Measurements from ENCODE around the gene CDC5L. TPM values are rescaled to one million over a fixed set of nuclear protein-coding genes. Genes with fewer than 3 reads are reported as not detected.
"Not testable (repeated sequence)": the region's sequence is repeated elsewhere in the genome, so short reads cannot be mapped to it uniquely, and the experiment has no call there.

The CDC5L gene
- total RNA-seq, 2 donors from 2014 or later = 28.9 to 30.5 TPM

DNA sequence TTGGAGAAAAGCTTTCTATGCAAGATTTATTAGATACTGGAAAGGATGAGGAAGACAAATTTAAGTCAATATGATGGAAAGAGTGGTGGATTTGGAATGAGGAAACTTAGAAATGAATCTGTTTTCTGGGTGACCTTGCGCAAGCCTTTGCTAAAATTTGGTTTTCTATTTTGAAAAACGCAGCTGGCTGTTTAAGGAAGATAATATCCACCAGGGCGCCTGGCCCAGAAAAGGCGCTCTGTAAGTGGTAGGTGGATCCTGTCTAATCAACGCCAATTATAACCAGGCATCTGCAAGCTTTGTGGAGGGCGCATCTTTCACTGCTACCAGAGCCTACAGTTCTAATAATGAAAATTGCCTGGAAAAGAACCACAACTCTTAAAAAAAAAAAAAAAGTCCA, 45.5 kb upstream of the CDC5L start:
- DNase-seq = no peak
- Histone ChIP-seq H3K9ac (ENCODE audit: extremely low read depth, low read length, poor library complexity, severe bottlenecking) (no peak overlapping the region), H3K9me3 (ENCODE audit: control insufficient read depth, low read length) (no peaks in the 10 kb centered on the region), H3K4me3 (ENCODE audit: low read length) (no peak overlapping the region), H3K27me3 (ENCODE audit: control insufficient read depth, insufficient read depth, low read length, poor library complexity, severe bottlenecking) (peaks cover 4% of the 10 kb centered on the region), H3K36me3 (ENCODE audit: control insufficient read depth, insufficient read depth, low read length) (no peaks in the 10 kb centered on the region), H3K27ac (ENCODE audit: low read depth, low read length) (no peak overlapping the region), H3K4me1 (ENCODE audit: control insufficient read depth, insufficient read depth, low read length) (peaks cover 3% of the 10 kb centered on the region)
- H3K4me1 Mint-ChIP-seq = peaks cover 2% of the 10 kb centered on the region
- peaks cover 30% of the 10 kb centered on the region for H3K27me3 Mint-ChIP-seq (ENCODE audit: insufficient read depth)
- no peaks in the 10 kb centered on the region for H3K9me3 Mint-ChIP-seq
- WGBS, 2 experiments (ENCODE audit: insufficient coverage in 1 of 2, insufficient read length in 1 of 2) = 96% methylated on average over 4 to 6 of the region's 6 CpGs
- TF ChIP-seq, protein P1, sequence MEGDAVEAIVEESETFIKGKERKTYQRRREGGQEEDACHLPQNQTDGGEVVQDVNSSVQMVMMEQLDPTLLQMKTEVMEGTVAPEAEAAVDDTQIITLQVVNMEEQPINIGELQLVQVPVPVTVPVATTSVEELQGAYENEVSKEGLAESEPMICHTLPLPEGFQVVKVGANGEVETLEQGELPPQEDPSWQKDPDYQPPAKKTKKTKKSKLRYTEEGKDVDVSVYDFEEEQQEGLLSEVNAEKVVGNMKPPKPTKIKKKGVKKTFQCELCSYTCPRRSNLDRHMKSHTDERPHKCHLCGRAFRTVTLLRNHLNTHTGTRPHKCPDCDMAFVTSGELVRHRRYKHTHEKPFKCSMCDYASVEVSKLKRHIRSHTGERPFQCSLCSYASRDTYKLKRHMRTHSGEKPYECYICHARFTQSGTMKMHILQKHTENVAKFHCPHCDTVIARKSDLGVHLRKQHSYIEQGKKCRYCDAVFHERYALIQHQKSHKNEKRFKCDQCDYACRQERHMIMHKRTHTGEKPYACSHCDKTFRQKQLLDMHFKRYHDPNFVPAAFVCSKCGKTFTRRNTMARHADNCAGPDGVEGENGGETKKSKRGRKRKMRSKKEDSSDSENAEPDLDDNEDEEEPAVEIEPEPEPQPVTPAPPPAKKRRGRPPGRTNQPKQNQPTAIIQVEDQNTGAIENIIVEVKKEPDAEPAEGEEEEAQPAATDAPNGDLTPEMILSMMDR (conservative IDR thresholded peaks at IDR 0.05) = no peak
- peak overlapping the region; percentile 34 for H3K4me3 Mint-ChIP-seq
- H3K36me3 Mint-ChIP-seq (ENCODE audit: low read depth) = no peaks in the 10 kb centered on the region
- no peak overlapping the region for H3K27ac Mint-ChIP-seq

DNA sequence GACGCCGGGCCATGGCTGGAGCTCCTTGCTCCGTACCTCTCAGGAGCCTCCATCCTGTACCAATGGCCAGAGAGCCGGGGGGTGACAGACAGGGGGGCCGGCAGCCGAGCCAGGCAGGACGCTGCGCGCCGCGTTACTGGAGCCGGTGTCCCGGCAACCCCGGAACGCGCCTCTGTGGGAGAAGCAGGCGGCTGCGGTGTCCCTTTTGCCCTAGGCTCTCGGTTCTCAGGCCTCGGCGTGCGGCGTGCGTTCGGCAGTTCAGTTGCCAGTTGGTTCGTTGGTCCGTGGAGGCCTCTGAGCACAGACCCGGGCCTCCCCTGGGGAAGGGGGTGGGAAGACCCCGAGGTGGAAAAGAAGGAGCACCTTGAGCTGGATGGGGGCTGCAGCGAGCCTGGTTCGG, 45.0 kb upstream of the CDC5L start, which contains the start of gene SPATS1:
Gene SPATS1 (plus strand): TSS at position 162 of the 400 bp plus-strand sequence. CDS start 446 bp downstream, outside the sequence.
- Histone ChIP-seq H3K36me3 (ENCODE audit: control insufficient read depth, insufficient read depth, low read length) (no peaks in the 10 kb centered on the region), H3K4me3 (ENCODE audit: low read length) (no peak within 1 kb of the TSS), H3K4me1 (ENCODE audit: control insufficient read depth, insufficient read depth, low read length) (no peaks in the 10 kb centered on the region), H3K27ac (ENCODE audit: low read depth, low read length) (no peak within 1 kb of the TSS), H3K9ac (ENCODE audit: extremely low read depth, low read length, poor library complexity, severe bottlenecking) (no peak within 1 kb of the TSS), H3K9me3 (ENCODE audit: control insufficient read depth, low read length) (no peaks in the 10 kb centered on the region), H3K27me3 (ENCODE audit: control insufficient read depth, insufficient read depth, low read length, poor library complexity, severe bottlenecking) (peaks cover 4% of the 10 kb centered on the region)
- Mint-ChIP-seq H3K9me3 (no peaks in the 10 kb centered on the region), H3K4me1 (no peaks in the 10 kb centered on the region), H3K27me3 (ENCODE audit: insufficient read depth) (peaks cover 30% of the 10 kb centered on the region), H3K4me3 (peak within 1 kb of the TSS; percentile 34), H3K36me3 (ENCODE audit: low read depth) (no peaks in the 10 kb centered on the region), H3K27ac (no peak within 1 kb of the TSS)
- WGBS, 2 experiments (ENCODE audit: insufficient coverage in 1 of 2, insufficient read length in 1 of 2) = 76 to 94% methylated on average over 14 to 31 of the region's 31 CpGs
- TF ChIP-seq, protein P1 (conservative IDR thresholded peaks at IDR 0.05) = no peak
- peak; percentile 82 for DNase-seq

DNA sequence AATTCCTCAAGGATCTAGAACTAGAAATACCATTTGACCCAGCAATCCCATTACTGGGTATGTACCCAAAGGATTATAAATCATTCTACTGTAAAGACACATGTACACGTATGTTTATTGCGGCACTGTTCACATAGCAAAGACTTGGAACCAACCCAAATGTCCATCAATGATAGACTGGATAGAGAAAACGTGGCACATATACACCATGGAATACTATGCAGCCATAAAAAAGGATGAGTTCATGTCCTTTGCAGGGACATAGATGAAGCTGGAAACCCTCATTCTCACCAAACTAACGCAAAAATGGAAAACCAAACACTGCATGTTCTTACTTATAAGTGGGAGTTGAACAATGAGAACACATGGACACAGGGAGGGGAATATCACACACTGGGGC, 40.7 kb upstream of the CDC5L start:
- not testable (repeated sequence) for H3K36me3 ChIP-seq (ENCODE audit: control insufficient read depth, insufficient read depth, low read length); H3K27me3 ChIP-seq (ENCODE audit: control insufficient read depth, insufficient read depth, low read length, poor library complexity, severe bottlenecking); H3K4me1 ChIP-seq (ENCODE audit: control insufficient read depth, insufficient read depth, low read length); H3K27ac ChIP-seq (ENCODE audit: low read depth, low read length); H3K27ac Mint-ChIP-seq; H3K36me3 Mint-ChIP-seq (ENCODE audit: low read depth); H3K9ac ChIP-seq (ENCODE audit: extremely low read depth, low read length, poor library complexity, severe bottlenecking); H3K4me1 Mint-ChIP-seq; H3K4me3 ChIP-seq (ENCODE audit: low read length); H3K9me3 Mint-ChIP-seq; H3K9me3 ChIP-seq (ENCODE audit: control insufficient read depth, low read length); DNase-seq; H3K4me3 Mint-ChIP-seq
- WGBS, 2 experiments (ENCODE audit: insufficient coverage in 1 of 2, insufficient read length in 1 of 2) = 87 to 100% methylated on average over 2 to 4 of the region's 4 CpGs
- peaks cover 24% of the 10 kb centered on the region for H3K27me3 Mint-ChIP-seq (ENCODE audit: insufficient read depth)

Data from endodermal cell (in vitro differentiated cells).